ENCODE measurements around the gene TMEM91. TPM values are rescaled to one million over a fixed set of nuclear protein-coding genes. Genes with fewer than 3 reads are reported as not detected.

Gene TMEM91
- total and polyA plus RNA-seq, 2 of the 8 experiments (the other 6 are each of a cell fraction or from before 2014, with no cell fraction given) = 5.3 to 7.4 TPM

DNA sequence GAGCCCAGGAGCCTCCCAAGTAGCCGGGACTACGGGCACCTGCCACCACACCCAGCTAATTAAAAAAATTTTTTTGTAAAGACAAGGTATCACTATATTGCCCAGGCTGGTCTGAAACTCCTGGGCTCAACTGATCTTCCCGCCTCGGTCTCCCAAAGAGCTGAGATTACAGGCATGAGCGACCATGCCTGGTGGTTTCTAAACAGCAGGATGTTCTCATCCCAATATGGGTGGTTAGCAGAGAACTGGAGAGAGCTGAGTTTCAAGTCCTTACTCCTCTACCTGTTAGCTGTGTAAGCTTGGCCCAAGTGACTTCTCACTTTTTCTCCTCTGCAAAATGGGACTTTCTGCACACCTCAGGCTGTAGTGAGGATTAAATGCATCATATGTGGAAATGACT is 8.0 kb downstream of the TMEM91 start:
- H3K4me1 ChIP-seq (replicated peaks in 1 of 4; ENCODE audit: control insufficient read depth in 3 of 4, insufficient read depth in 4 of 4, low read length in 3 of 4) = no peaks in the 10 kb centered on the region
- no peaks in the 10 kb centered on the region for H3K23me2 ChIP-seq (ENCODE audit: low read depth, low read length)
- H2AK5ac ChIP-seq (ENCODE audit: low read depth, low read length) = no peak overlapping the region
- H4K5ac ChIP-seq (ENCODE audit: insufficient read length, low read depth, low read length) = no peak overlapping the region
- no peak overlapping the region for H2BK120ac ChIP-seq (replicated peaks; ENCODE audit: low read depth, low read length)
- H2BK15ac ChIP-seq (ENCODE audit: low read length) = no peak overlapping the region
- no peak overlapping the region for H3K9ac ChIP-seq (replicated peaks in 1 of 4; ENCODE audit: extremely low read depth in 1 of 4, low read depth in 3 of 4, low read length in 3 of 4)
- TF ChIP-seq RXRA (IDR thresholded peaks at IDR 0.05; ENCODE audit: insufficient read depth, low read depth, low read length) = no peak
- no peak for TF ChIP-seq MAFK (IDR thresholded peaks at IDR 0.05; ENCODE audit: low read depth, low read length)
- no peak for TF ChIP-seq SRF (IDR thresholded peaks at IDR 0.05; ENCODE audit: low read depth, low read length)
- no peak for TF ChIP-seq CHD2 (IDR thresholded peaks at IDR 0.05; ENCODE audit: low read length)
- TF ChIP-seq JUN (IDR thresholded peaks at IDR 0.05; ENCODE audit: low read depth, low read length) = no peak
- no peak for TF ChIP-seq POLR2A (IDR thresholded peaks at IDR 0.05; ENCODE audit: control extremely low read depth in 1 of 2, low read depth in 2 of 2, low read length in 2 of 2)
- no peak for TF ChIP-seq TAF7 (optimal IDR thresholded peaks at IDR 0.05; ENCODE audit: borderline replicate concordance, low read depth, low read length)
- TF ChIP-seq CREB1 (IDR thresholded peaks at IDR 0.05) = no peak
- no peak for TF ChIP-seq TBP (IDR thresholded peaks at IDR 0.05; ENCODE audit: low read depth, low read length)
- no peak overlapping the region for H4K91ac ChIP-seq (replicated peaks; ENCODE audit: insufficient read length, low read length)
- H3K23ac ChIP-seq (ENCODE audit: insufficient read length) = no peak overlapping the region
- no peaks in the 10 kb centered on the region for H3K79me2 ChIP-seq (ENCODE audit: control insufficient read depth in 1 of 2, insufficient read depth in 2 of 2, low read length in 2 of 2)
- H3K36me3 ChIP-seq (ENCODE audit: control insufficient read depth in 2 of 4, insufficient read depth in 4 of 4, low read length in 3 of 4) = peaks cover 0 to 7% (median 5%) of the 10 kb centered on the region in 4 experiments; a peak in 4 of 8 replicates
- no peak overlapping the region for H4K8ac ChIP-seq (ENCODE audit: extremely low read depth, insufficient read depth, low read length)
- peaks cover 0 to 5% of the 10 kb centered on the region in 2 experiments for H4K20me1 ChIP-seq (replicated peaks in 1 of 2; ENCODE audit: control insufficient read depth in 1 of 2, insufficient read depth in 2 of 2, low read length in 2 of 2)
- H3K79me1 ChIP-seq (ENCODE audit: low read depth, low read length) = no peaks in the 10 kb centered on the region
- no peak overlapping the region for H3K4ac ChIP-seq (replicated peaks; ENCODE audit: insufficient read length, low read depth, low read length)
- no peak overlapping the region for H3K4me2 ChIP-seq (ENCODE audit: insufficient read depth in 1 of 2, low read depth in 2 of 2, low read length in 2 of 2)
- FAIRE-seq (no peak), DNase-seq (ENCODE audit: low read depth in 1 of 2, low spot score in 2 of 2) (no peak)
- ChIA-PET CTCF (ENCODE audit: partially characterized antibody) (interaction anchor here (0.6 kb wide), 1 partner anchor 9 kb away, joined by 3 read pairs; no protein-coding TSS in a partner anchor), POLR2A (ENCODE audit: partially characterized antibody) (interaction anchor here (0.8 to 1.7 kb wide), 2 partner anchors 9 to 48 kb away, joined by 3 to 6 read pairs; no protein-coding TSS in a partner anchor)
- H2BK5ac ChIP-seq (ENCODE audit: low read depth, low read length) = no peak overlapping the region
- no peaks in the 10 kb centered on the region for H3K27me3 ChIP-seq (replicated peaks in 1 of 4; ENCODE audit: control insufficient read depth in 3 of 4, extremely low read depth in 1 of 4, insufficient read depth in 3 of 4, low read length in 3 of 4)
- no peak overlapping the region for H3K27ac ChIP-seq (ENCODE audit: low read depth, low read length)
- H2AFZ ChIP-seq (ENCODE audit: low read length) = no peak overlapping the region
- H3K18ac ChIP-seq (ENCODE audit: extremely low read depth, low read length) = no peak overlapping the region
- H2BK20ac ChIP-seq (ENCODE audit: low read length) = no peak overlapping the region
- no peak overlapping the region for H3K4me3 ChIP-seq (ENCODE audit: extremely low read depth in 1 of 4, insufficient read depth in 2 of 4, low read depth in 3 of 4, low read length in 4 of 4)
- no peak overlapping the region for H3K56ac ChIP-seq (replicated peaks; ENCODE audit: insufficient read length, low read depth, low read length)
- WGBS, 2 experiments (ENCODE audit: extremely low coverage in 1 of 2, insufficient coverage in 1 of 2, insufficient read length in 1 of 2, insufficient replicate concordance in 2 of 2, low coverage in 1 of 2, low lambda C conversion rate in 2 of 2, missing lambda C conversion rate in 1 of 2) = 95% methylated on average over 5 of the region's 5 CpGs; no CpG with 5 or more reads in 1 of the 2 experiments
- no peak overlapping the region for H3K14ac ChIP-seq (ENCODE audit: insufficient read length)
- no peaks in the 10 kb centered on the region for H3K9me3 ChIP-seq (ENCODE audit: insufficient read depth in 2 of 2, low read depth in 1 of 2, low read length in 1 of 2)
- H2BK12ac ChIP-seq (ENCODE audit: low read depth, low read length) = no peak overlapping the region

Measured in H1 (cell line).